HEK293 (cell line): ENCODE measurements around the gene SCTR.

Experiments
- CTCF ChIA-PET: fragments of 350-600 bp; formaldehyde crosslinking; extraction: SDS; loops from one replicate; lab custom pipeline; 2021; ENCODE audit warnings: antibody characterized with exemption; lab: Yijun Ruan, JAX
- POLR2A ChIA-PET: fragments of 300-600 bp; formaldehyde crosslinking; extraction: SDS; loops from one replicate; lab custom pipeline; 2020; ENCODE audit warnings: antibody characterized with exemption, inconsistent platforms; lab: Yijun Ruan, JAX
- H3K27ac ChIP-seq: fragments of 200-500 bp; sonication (Bioruptor generic); 2 replicates; pipeline ENCODE4 v1.5.1; 2014; ENCODE audit warnings: low read depth, low read length, control low read depth, inconsistent platforms; ENCODE audit errors: extremely low read depth
- H3K36me3 ChIP-seq, 2 experiments: fragments of 200-500 bp in 1 of 2; sonication (Bioruptor generic) in 1 of 2; 1 replicate in 1 of 2; 2 replicates in 1 of 2; pipeline ENCODE4 v1.5.1; 2014 to 2017; ENCODE audit warnings: inconsistent platforms in 2 of 2, low read length in 2 of 2; ENCODE audit not compliant: control insufficient read depth in 2 of 2, insufficient read depth in 1 of 2
- H3K4me1 ChIP-seq: fragments of 200-500 bp; sonication (Bioruptor generic); 2 replicates; pipeline ENCODE4 v1.5.1; 2014; ENCODE audit warnings: mild to moderate bottlenecking, low read length, inconsistent platforms; ENCODE audit not compliant: control insufficient read depth, insufficient read depth
- H3K4me3 ChIP-seq: 2 replicates; pipeline ENCODE4 v1.5.1; 2011; ENCODE audit warnings: low read depth, mild to moderate bottlenecking, control low read depth, low read length, moderate library complexity
- H3K9me3 ChIP-seq: fragments of 200-500 bp; sonication (Bioruptor generic); 2 replicates; pipeline ENCODE4 v1.5.1; 2014; ENCODE audit warnings: low read depth, low read length, inconsistent platforms; ENCODE audit not compliant: control insufficient read depth, insufficient read depth
- ATF2 ChIP-seq: fragments of 450-650 bp; formaldehyde crosslinking; IDR thresholded peaks from 2 replicates; pipeline ENCODE4 v1.5.1; 2016; ENCODE audit warnings: missing biosample characterization, missing genetic modification characterization, low read depth
- KLF1 ChIP-seq: fragments of 450-650 bp; formaldehyde crosslinking; IDR thresholded peaks from 2 replicates; pipeline ENCODE4 v1.5.1; 2016; ENCODE audit warnings: missing biosample characterization, missing genetic modification characterization
- REST ChIP-seq: fragments of 450-650 bp; formaldehyde crosslinking; IDR thresholded peaks from 2 replicates; pipeline ENCODE4 v1.5.1; 2016; ENCODE audit warnings: missing biosample characterization, missing genetic modification characterization
- SALL2 ChIP-seq: fragments of 450-650 bp; formaldehyde crosslinking; IDR thresholded peaks from 2 replicates; pipeline ENCODE4 v1.5.0; 2017; ENCODE audit warnings: missing biosample characterization, mild to moderate bottlenecking, missing genetic modification characterization, borderline replicate concordance
- SP2 ChIP-seq: fragments of 450-650 bp; formaldehyde crosslinking; IDR thresholded peaks from 2 replicates; pipeline ENCODE4 v1.5.1; 2016; ENCODE audit warnings: missing biosample characterization, missing genetic modification characterization
- ZBTB49 ChIP-seq: fragments of 450-650 bp; formaldehyde crosslinking; IDR thresholded peaks from 2 replicates; pipeline ENCODE4 v1.5.1; 2016; ENCODE audit warnings: missing biosample characterization, missing genetic modification characterization, low read depth
- ZBTB8A ChIP-seq: fragments of 450-650 bp; formaldehyde crosslinking; IDR thresholded peaks from 2 replicates; pipeline ENCODE4 v1.5.1; 2016; ENCODE audit warnings: missing biosample characterization, missing genetic modification characterization
- ZEB2 ChIP-seq: fragments of 450-650 bp; formaldehyde crosslinking; IDR thresholded peaks from 2 replicates; pipeline ENCODE4 v1.5.1; 2016; ENCODE audit warnings: missing biosample characterization, missing genetic modification characterization
- ZFP3 ChIP-seq: fragments of 450-650 bp; formaldehyde crosslinking; IDR thresholded peaks from 2 replicates; pipeline ENCODE4 v1.5.1; 2016; ENCODE audit warnings: low read depth, missing biosample characterization, missing genetic modification characterization
- ZNF157 ChIP-seq: fragments of 450-650 bp; formaldehyde crosslinking; IDR thresholded peaks from 2 replicates; pipeline ENCODE4 v1.5.1; 2016; ENCODE audit warnings: missing biosample characterization, missing genetic modification characterization
- ZNF175 ChIP-seq: fragments of 450-650 bp; formaldehyde crosslinking; IDR thresholded peaks from 2 replicates; pipeline ENCODE4 v1.5.1; 2016; ENCODE audit warnings: missing biosample characterization, missing genetic modification characterization
- ZNF202 ChIP-seq: fragments of 450-650 bp; formaldehyde crosslinking; IDR thresholded peaks from 2 replicates; pipeline ENCODE4 v1.5.1; 2016; ENCODE audit warnings: missing biosample characterization, missing genetic modification characterization, borderline replicate concordance
- ZNF239 ChIP-seq: fragments of 450-650 bp; formaldehyde crosslinking; IDR thresholded peaks from 2 replicates; pipeline ENCODE4 v1.5.1; 2016; ENCODE audit warnings: missing biosample characterization, missing genetic modification characterization
- ZNF292 ChIP-seq: fragments of 450-650 bp; formaldehyde crosslinking; IDR thresholded peaks from 2 replicates; pipeline ENCODE4 v1.5.1; 2016; ENCODE audit warnings: low read depth, missing biosample characterization, missing genetic modification characterization, borderline replicate concordance
- ZNF302 ChIP-seq: fragments of 450-650 bp; formaldehyde crosslinking; IDR thresholded peaks from 2 replicates; pipeline ENCODE4 v1.5.1; 2016; ENCODE audit warnings: missing biosample characterization, missing genetic modification characterization, low read depth
- ZNF341 ChIP-seq: fragments of 450-650 bp; formaldehyde crosslinking; IDR thresholded peaks from 2 replicates; pipeline ENCODE4; 2016; ENCODE audit warnings: low read depth, missing biosample characterization, missing genetic modification characterization
- ZNF350 ChIP-seq: fragments of 450-650 bp; formaldehyde crosslinking; IDR thresholded peaks from 2 replicates; pipeline ENCODE4 v1.5.0; 2017; ENCODE audit warnings: missing biosample characterization, mild to moderate bottlenecking, missing genetic modification characterization
- ZNF404 ChIP-seq: fragments of 450-650 bp; formaldehyde crosslinking; IDR thresholded peaks from 2 replicates; pipeline ENCODE4 v1.5.1; 2017; ENCODE audit warnings: missing biosample characterization, missing genetic modification characterization
- ZNF423 ChIP-seq: fragments of 450-650 bp; formaldehyde crosslinking; IDR thresholded peaks from 2 replicates; pipeline ENCODE4 v1.5.1; 2016; ENCODE audit warnings: missing biosample characterization, missing genetic modification characterization
- ZNF488 ChIP-seq: fragments of 450-650 bp; formaldehyde crosslinking; IDR thresholded peaks from 2 replicates; pipeline ENCODE4 v1.5.1; 2016; ENCODE audit warnings: missing biosample characterization, missing genetic modification characterization
- ZNF623 ChIP-seq: fragments of 450-650 bp; formaldehyde crosslinking; IDR thresholded peaks from 2 replicates; pipeline ENCODE4 v1.5.1; 2016; ENCODE audit warnings: missing biosample characterization, missing genetic modification characterization
- ZSCAN16 ChIP-seq: fragments of 450-650 bp; formaldehyde crosslinking; IDR thresholded peaks from 2 replicates; pipeline ENCODE4 v1.5.1; 2016; ENCODE audit warnings: missing biosample characterization, missing genetic modification characterization
- TF ChIP-seq, protein P1 (sequence below): fragments of 450-650 bp; formaldehyde crosslinking; IDR thresholded peaks from 2 replicates; pipeline ENCODE4 v1.5.1; 2016; ENCODE audit warnings: missing biosample characterization, missing genetic modification characterization
- TF ChIP-seq, protein P2 (sequence below): fragments of 450-650 bp; formaldehyde crosslinking; IDR thresholded peaks from 2 replicates; pipeline ENCODE4 v1.5.1; 2017; ENCODE audit warnings: missing biosample characterization, missing genetic modification characterization
- TF ChIP-seq, protein P3 (sequence below): fragments of 450-650 bp; formaldehyde crosslinking; IDR thresholded peaks from 2 replicates; pipeline ENCODE4; 2016; ENCODE audit warnings: missing biosample characterization, missing genetic modification characterization

The SCTR gene

DNA sequence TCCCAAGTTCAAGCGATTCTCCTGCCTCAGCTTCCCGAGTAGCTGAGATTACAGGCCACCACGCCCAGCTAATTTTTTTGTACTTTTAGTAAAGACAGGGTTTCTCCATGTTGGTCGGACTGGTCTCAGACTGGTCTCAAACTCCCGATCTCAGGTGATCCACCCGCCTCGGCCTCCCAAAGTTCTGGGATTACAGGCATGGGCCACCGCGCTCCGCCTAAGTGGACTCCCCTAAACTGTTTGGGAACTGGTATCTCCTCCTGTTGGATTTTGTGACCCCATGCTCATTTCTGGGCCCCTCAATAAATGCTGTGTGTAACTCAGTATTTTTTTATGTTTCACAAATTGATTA, 5.2 kb downstream of the SCTR start (continued):
- TF ChIP-seq ZBTB49 (tag by site-specific recombination) (no peak), ZNF341 (no peak), ZNF404 (tag by site-specific recombination) (no peak), ATF2 (tag by site-specific recombination) (no peak), ZNF202 (tag by site-specific recombination) (no peak)

DNA sequence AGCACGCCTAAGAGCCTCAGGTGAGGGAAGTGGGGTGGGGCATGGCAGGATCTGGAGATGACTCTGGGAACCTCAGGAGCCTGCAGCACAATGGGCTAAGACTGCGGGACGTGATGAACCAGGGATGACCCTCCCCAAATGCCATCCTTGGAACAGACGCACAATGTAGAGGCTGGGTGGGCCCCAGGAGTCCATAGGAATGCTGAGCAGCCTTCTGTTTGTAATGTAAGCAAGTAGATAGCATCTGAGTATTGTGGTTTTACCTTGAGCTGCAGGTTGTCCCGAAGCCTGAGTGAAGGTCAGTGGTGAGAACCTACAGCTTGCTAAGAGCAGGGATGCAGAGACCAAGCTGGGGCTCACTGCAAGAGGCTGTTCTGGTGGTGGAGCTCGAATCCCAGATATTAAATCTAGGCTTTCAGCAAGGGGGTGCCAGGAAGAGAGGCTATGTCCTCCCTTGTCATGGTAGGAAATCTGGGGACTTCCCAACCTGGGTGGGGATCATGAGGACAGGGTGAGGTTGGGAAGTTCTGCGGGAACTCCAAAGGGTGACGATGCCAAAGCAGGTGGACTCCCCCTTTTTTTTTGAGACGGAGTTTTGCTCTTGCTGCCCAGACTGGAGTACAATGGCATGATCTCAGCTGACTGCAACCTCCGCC, 5.8 kb downstream of the SCTR start:
- POLR2A ChIA-PET, result no interaction called here
- no peak overlapping the region for H3K27ac ChIP-seq
- no peak overlapping the region for H3K4me3 ChIP-seq
- no peaks in the 10 kb centered on the region for H3K4me1 ChIP-seq
- CTCF ChIA-PET, result interaction anchor here (0.6 to 3.7 kb wide), 13 partner anchors 8 to 299 kb away, joined by 3 to 12 read pairs (median 4); no protein-coding TSS in a partner anchor
- no peaks in the 10 kb centered on the region for H3K9me3 ChIP-seq
- no peaks in the 10 kb centered on the region for H3K36me3 ChIP-seq
- no peak for TF ChIP-seq SALL2 (tag by site-specific recombination)
- no peak for TF ChIP-seq ZNF488
- TF ChIP-seq ZNF175 (tag by site-specific recombination), result no peak
- TF ChIP-seq ZBTB8A, result no peak
- no peak for TF ChIP-seq REST (tag by site-specific recombination)
- TF ChIP-seq, protein P1, sequence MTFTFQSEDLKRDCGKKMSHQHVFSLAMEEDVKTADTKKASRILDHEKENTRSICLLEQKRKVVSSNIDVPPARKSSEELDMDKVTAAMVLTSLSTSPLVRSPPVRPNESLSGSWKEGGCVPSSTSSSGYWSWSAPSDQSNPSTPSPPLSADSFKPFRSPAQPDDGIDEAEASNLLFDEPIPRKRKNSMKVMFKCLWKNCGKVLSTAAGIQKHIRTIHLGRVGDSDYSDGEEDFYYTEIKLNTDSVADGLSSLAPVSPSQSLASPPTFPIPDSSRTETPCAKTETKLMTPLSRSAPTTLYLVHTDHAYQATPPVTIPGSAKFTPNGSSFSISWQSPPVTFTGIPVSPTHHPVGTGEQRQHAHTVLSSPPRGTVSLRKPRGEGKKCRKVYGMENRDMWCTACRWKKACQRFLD, result no peak
- TF ChIP-seq ZNF623 (tag by site-specific recombination), result no peak
- no peak for TF ChIP-seq ZNF302
- no peak for TF ChIP-seq ZNF292 (tag by site-specific recombination)
- TF ChIP-seq, protein P2, sequence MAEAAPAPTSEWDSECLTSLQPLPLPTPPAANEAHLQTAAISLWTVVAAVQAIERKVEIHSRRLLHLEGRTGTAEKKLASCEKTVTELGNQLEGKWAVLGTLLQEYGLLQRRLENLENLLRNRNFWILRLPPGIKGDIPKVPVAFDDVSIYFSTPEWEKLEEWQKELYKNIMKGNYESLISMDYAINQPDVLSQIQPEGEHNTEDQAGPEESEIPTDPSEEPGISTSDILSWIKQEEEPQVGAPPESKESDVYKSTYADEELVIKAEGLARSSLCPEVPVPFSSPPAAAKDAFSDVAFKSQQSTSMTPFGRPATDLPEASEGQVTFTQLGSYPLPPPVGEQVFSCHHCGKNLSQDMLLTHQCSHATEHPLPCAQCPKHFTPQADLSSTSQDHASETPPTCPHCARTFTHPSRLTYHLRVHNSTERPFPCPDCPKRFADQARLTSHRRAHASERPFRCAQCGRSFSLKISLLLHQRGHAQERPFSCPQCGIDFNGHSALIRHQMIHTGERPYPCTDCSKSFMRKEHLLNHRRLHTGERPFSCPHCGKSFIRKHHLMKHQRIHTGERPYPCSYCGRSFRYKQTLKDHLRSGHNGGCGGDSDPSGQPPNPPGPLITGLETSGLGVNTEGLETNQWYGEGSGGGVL (tag by site-specific recombination), result no peak
- no peak for TF ChIP-seq KLF1 (tag by site-specific recombination)
- TF ChIP-seq, protein P3, sequence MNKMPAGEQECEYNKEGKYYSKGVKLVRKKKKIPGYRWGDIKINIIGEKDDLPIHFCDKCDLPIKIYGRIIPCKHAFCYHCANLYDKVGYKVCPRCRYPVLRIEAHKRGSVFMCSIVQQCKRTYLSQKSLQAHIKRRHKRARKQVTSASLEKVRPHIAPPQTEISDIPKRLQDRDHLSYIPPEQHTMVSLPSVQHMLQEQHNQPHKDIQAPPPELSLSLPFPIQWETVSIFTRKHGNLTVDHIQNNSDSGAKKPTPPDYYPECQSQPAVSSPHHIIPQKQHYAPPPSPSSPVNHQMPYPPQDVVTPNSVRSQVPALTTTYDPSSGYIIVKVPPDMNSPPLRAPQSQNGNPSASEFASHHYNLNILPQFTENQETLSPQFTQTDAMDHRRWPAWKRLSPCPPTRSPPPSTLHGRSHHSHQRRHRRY (tag by site-specific recombination), result no peak
- TF ChIP-seq ZSCAN16 (tag by site-specific recombination), result no peak
- TF ChIP-seq ZEB2 (tag by site-specific recombination), result no peak
- no peak for TF ChIP-seq ZNF423 (tag by site-specific recombination)
- no peak for TF ChIP-seq ZNF239
- no peak for TF ChIP-seq ZNF350 (tag by site-specific recombination)
- TF ChIP-seq ZNF157, result no peak
- TF ChIP-seq SP2, result no peak
- no peak for TF ChIP-seq ZFP3 (tag by site-specific recombination)
